ENCODE data around the gene S100A7A. TPM values are rescaled to one million over a fixed set of nuclear protein-coding genes. Genes with fewer than 3 reads are reported as not detected.

S100A7A gene
- total RNA-seq, 1 donor from 2014 or later = not detected

- FAIRE-seq (no peak), DNase-seq (ENCODE audit: low read depth) (no peak)
- Histone ChIP-seq H3K9ac (ENCODE audit: low read length) (no peak overlapping the region), H3K4me2 (ENCODE audit: low read length) (no peak overlapping the region), H2AFZ (ENCODE audit: low read depth, low read length) (no peak overlapping the region), H3K27ac (ENCODE audit: low read depth, low read length) (no peak overlapping the region), H3K9me3 (ENCODE audit: insufficient read depth, low read depth, low read length) (no peaks in the 10 kb centered on the region), H3K79me2 (ENCODE audit: insufficient read depth, low read length) (no peaks in the 10 kb centered on the region), H3K4me1 (ENCODE audit: insufficient read depth, low read length) (no peaks in the 10 kb centered on the region), H4K20me1 (ENCODE audit: insufficient read depth, low read length) (no peaks in the 10 kb centered on the region), H3K27me3 (ENCODE audit: insufficient read depth, low read length) (no peaks in the 10 kb centered on the region), H3K36me3 (ENCODE audit: insufficient read depth, low read length) (no peaks in the 10 kb centered on the region), H3K4me3 (ENCODE audit: insufficient read depth, low read depth, low read length) (no peak overlapping the region)
- H3K27ac Mint-ChIP-seq (ENCODE audit: unreplicated experiment) = no peak overlapping the region
- H3K27me3 Mint-ChIP-seq (ENCODE audit: low read depth, unreplicated experiment) = peaks cover 66% of the 10 kb centered on the region
- TF ChIP-seq CTCF (IDR thresholded peaks at IDR 0.05; ENCODE audit: insufficient read depth, low read depth, low read length) = no peak
- TF ChIP-seq EZH2 (IDR thresholded peaks at IDR 0.05; ENCODE audit: insufficient read depth, low read length) = no peak
- no peaks in the 10 kb centered on the region for H3K4me1 Mint-ChIP-seq (ENCODE audit: low read depth, unreplicated experiment)
- no peaks in the 10 kb centered on the region for H3K9me3 Mint-ChIP-seq (ENCODE audit: unreplicated experiment)
- H3K4me3 Mint-ChIP-seq (ENCODE audit: unreplicated experiment) = no peak overlapping the region
- no peaks in the 10 kb centered on the region for H3K36me3 Mint-ChIP-seq (ENCODE audit: low read depth, unreplicated experiment)
These were observed 23.5 kb upstream of the S100A7A start for GRCh38 chr1:153392822-153393221.

- H3K36me3 Mint-ChIP-seq (ENCODE audit: low read depth, unreplicated experiment) = no peaks in the 10 kb centered on the region
- no peak for FAIRE-seq
- H3K27me3 Mint-ChIP-seq (ENCODE audit: low read depth, unreplicated experiment) = peaks cover 70% of the 10 kb centered on the region
- no peak overlapping the region for H3K4me2 ChIP-seq (ENCODE audit: low read length)
- H4K20me1 ChIP-seq (ENCODE audit: insufficient read depth, low read length) = no peaks in the 10 kb centered on the region
- no peaks in the 10 kb centered on the region for H3K79me2 ChIP-seq (ENCODE audit: insufficient read depth, low read length)
- H3K4me1 Mint-ChIP-seq (ENCODE audit: low read depth, unreplicated experiment) = no peaks in the 10 kb centered on the region
- H3K4me3 Mint-ChIP-seq (ENCODE audit: unreplicated experiment) = no peak overlapping the region
- H3K27me3 ChIP-seq (ENCODE audit: insufficient read depth, low read length) = no peaks in the 10 kb centered on the region
- no peaks in the 10 kb centered on the region for H3K4me1 ChIP-seq (ENCODE audit: insufficient read depth, low read length)
- H3K27ac ChIP-seq (ENCODE audit: low read depth, low read length) = no peak overlapping the region
- TF ChIP-seq EZH2 (IDR thresholded peaks at IDR 0.05; ENCODE audit: insufficient read depth, low read length) = no peak
- TF ChIP-seq CTCF (IDR thresholded peaks at IDR 0.05; ENCODE audit: insufficient read depth, low read depth, low read length) = no peak
- no peak overlapping the region for H3K27ac Mint-ChIP-seq (ENCODE audit: unreplicated experiment)
- no peak overlapping the region for H2AFZ ChIP-seq (ENCODE audit: low read depth, low read length)
- no peak for DNase-seq (ENCODE audit: low read depth)
- no peak overlapping the region for H3K9ac ChIP-seq (ENCODE audit: low read length)
- no peaks in the 10 kb centered on the region for H3K9me3 Mint-ChIP-seq (ENCODE audit: unreplicated experiment)
- no peaks in the 10 kb centered on the region for H3K36me3 ChIP-seq (ENCODE audit: insufficient read depth, low read length)
- no peaks in the 10 kb centered on the region for H3K9me3 ChIP-seq (ENCODE audit: insufficient read depth, low read depth, low read length)
- H3K4me3 ChIP-seq (ENCODE audit: insufficient read depth, low read depth, low read length) = no peak overlapping the region
These were observed 22.4 kb upstream of the S100A7A start for GRCh38 chr1:153393926-153394325.

GRCh38 chr1:153394391-153394790 is 21.9 kb upstream of the S100A7A start:
- FAIRE-seq = no peak
- no peak overlapping the region for H3K4me3 Mint-ChIP-seq (ENCODE audit: unreplicated experiment)
- H3K4me2 ChIP-seq (ENCODE audit: low read length) = no peak overlapping the region

More at GRCh38 chr1:153394391-153394790, 21.9 kb upstream of the S100A7A start:
- DNase-seq (ENCODE audit: low read depth) = no peak
- no peak overlapping the region for H2AFZ ChIP-seq (ENCODE audit: low read depth, low read length)
- H3K36me3 ChIP-seq (ENCODE audit: insufficient read depth, low read length) = no peaks in the 10 kb centered on the region
- TF ChIP-seq EZH2 (IDR thresholded peaks at IDR 0.05; ENCODE audit: insufficient read depth, low read length) (no peak), CTCF (IDR thresholded peaks at IDR 0.05; ENCODE audit: insufficient read depth, low read depth, low read length) (no peak)
- H3K9me3 ChIP-seq (ENCODE audit: insufficient read depth, low read depth, low read length) = no peaks in the 10 kb centered on the region
- no peak overlapping the region for H3K27ac ChIP-seq (ENCODE audit: low read depth, low read length)
- H3K9ac ChIP-seq (ENCODE audit: low read length) = no peak overlapping the region
- Mint-ChIP-seq H3K27ac (ENCODE audit: unreplicated experiment) (no peak overlapping the region), H3K27me3 (ENCODE audit: low read depth, unreplicated experiment) (peaks cover 72% of the 10 kb centered on the region), H3K9me3 (ENCODE audit: unreplicated experiment) (no peaks in the 10 kb centered on the region), H3K4me1 (ENCODE audit: low read depth, unreplicated experiment) (no peaks in the 10 kb centered on the region), H3K36me3 (ENCODE audit: low read depth, unreplicated experiment) (no peaks in the 10 kb centered on the region)
- H3K4me1 ChIP-seq (ENCODE audit: insufficient read depth, low read length) = no peaks in the 10 kb centered on the region
- H3K79me2 ChIP-seq (ENCODE audit: insufficient read depth, low read length) = no peaks in the 10 kb centered on the region
- H3K27me3 ChIP-seq (ENCODE audit: insufficient read depth, low read length) = no peaks in the 10 kb centered on the region
- no peaks in the 10 kb centered on the region for H4K20me1 ChIP-seq (ENCODE audit: insufficient read depth, low read length)
- no peak overlapping the region for H3K4me3 ChIP-seq (ENCODE audit: insufficient read depth, low read depth, low read length)
